Hepatocyte (in vitro differentiated cells): ENCODE data around the gene PRPF19. TPM values are rescaled to one million over a fixed set of nuclear protein-coding genes. Genes with fewer than 3 reads are reported as not detected.

Experiments
- DNase-seq: peaks from one replicate; pipeline ENCODE4 v3.0.0-alpha.2; 2016; ENCODE audit warnings: low spot score
- H2AFZ ChIP-seq: fragments of 200-600 bp; sonication (generic); 2 replicates; pipeline ENCODE4 v1.6.0; 2016; ENCODE audit warnings: antibody characterized with exemption, mild to moderate bottlenecking
- H3K27ac ChIP-seq: fragments of 200-600 bp; sonication (generic); 2 replicates; pipeline ENCODE4 v1.5.1; 2016; ENCODE audit warnings: mild to moderate bottlenecking
- H3K27me3 ChIP-seq: fragments of 200-600 bp; sonication (generic); 2 replicates; pipeline ENCODE4 v1.6.1; 2016
- H3K36me3 ChIP-seq: fragments of 200-600 bp; sonication (generic); replicated peaks from 2 replicates; pipeline ENCODE4 v1.5.1; 2016; ENCODE audit warnings: low read depth; ENCODE audit not compliant: insufficient read depth
- H3K4me1 ChIP-seq: fragments of 200-600 bp; sonication (generic); 2 replicates; pipeline ENCODE4 v1.5.1; 2016; ENCODE audit warnings: mild to moderate bottlenecking, moderate library complexity; ENCODE audit not compliant: insufficient read depth
- H3K4me2 ChIP-seq: fragments of 200-600 bp; sonication (generic); 2 replicates; pipeline ENCODE4 v1.6.0; 2016
- H3K4me3 ChIP-seq: fragments of 200-600 bp; sonication (generic); 2 replicates; pipeline ENCODE4 v1.5.1; 2016; ENCODE audit warnings: mild to moderate bottlenecking
- H3K79me2 ChIP-seq: fragments of 200-600 bp; sonication (generic); 2 replicates; pipeline ENCODE4 v1.6.0; 2017; ENCODE audit warnings: mild to moderate bottlenecking
- H3K9me2 ChIP-seq: fragments of 200-600 bp; sonication (generic); replicated peaks from 2 replicates; pipeline ENCODE4 v1.6.0; 2017; ENCODE audit warnings: mild to moderate bottlenecking; ENCODE audit not compliant: insufficient read depth
- H3K9me3 ChIP-seq: fragments of 200-600 bp; sonication (generic); 2 replicates; pipeline ENCODE4 v1.5.1; 2016; ENCODE audit warnings: low read depth, mild to moderate bottlenecking
- H4K20me1 ChIP-seq: fragments of 200-600 bp; sonication (generic); 2 replicates; pipeline ENCODE4 v1.6.0; 2016; ENCODE audit warnings: mild to moderate bottlenecking; ENCODE audit not compliant: insufficient read depth, poor library complexity, severe bottlenecking
- EZH2 ChIP-seq: fragments of 200-600 bp; sonication (generic); IDR thresholded peaks from 2 replicates; pipeline ENCODE4 v1.6.1; 2016; ENCODE audit warnings: antibody characterized with exemption, mild to moderate bottlenecking, borderline replicate concordance
- EZH2phosphoT487 ChIP-seq: fragments of 200-600 bp; sonication (generic); IDR thresholded peaks from one replicate; pipeline ENCODE4 v1.6.1; 2018; ENCODE audit warnings: antibody characterized with exemption, mild to moderate bottlenecking, low read depth, moderate library complexity; ENCODE audit not compliant: unreplicated experiment, severe bottlenecking
- WGBS: methylation state at CpG from one replicate; pipeline ENCODE4 v1.1.6; 2016; ENCODE audit warnings: low lambda C conversion rate; ENCODE audit errors: missing lambda C conversion rate; 5-methylcytosine and 5-hydroxymethylcytosine counted together
- polyA plus RNA-seq: library from polyadenylated mRNA; unstranded; fragments of >200 nt; fragmentation: Nextera tagmentation; extraction: Ambion mirVana; gene quantifications from 2 replicates; pipeline ENCODE4 v1.2.1, GENCODE V29; 2016
- total RNA-seq: library from RNA; depleted of rRNA; stranded (reverse); fragments of >200 nt; gene quantifications from 2 replicates; pipeline ENCODE4 v1.2.3, GENCODE V29; 2014
- TF ChIP-seq, protein P1 (sequence below): fragments of 200-600 bp; sonication (generic); IDR thresholded peaks from 2 replicates; pipeline ENCODE4 v1.5.1; 2016; ENCODE audit warnings: antibody characterized with exemption, mild to moderate bottlenecking; ENCODE audit not compliant: poor library complexity

The PRPF19 gene
- total and polyA plus RNA-seq, 2 experiments from 2014 or later, result 19.3 to 53.8 TPM

GRCh38 chr11:60917267-60917666 is 10.9 kb upstream of the PRPF19 start:
- 92% methylated on average over 1 of the region's 1 CpG for WGBS
- H3K36me3 ChIP-seq, result no peaks in the 10 kb centered on the region
- no peak overlapping the region for H3K4me2 ChIP-seq

GRCh38 chr11:60916669-60917206 is 10.4 kb upstream of the PRPF19 start:
- H3K9me2 ChIP-seq, result no peaks in the 10 kb centered on the region
- DNase-seq, result no peak
- TF ChIP-seq, protein P1, sequence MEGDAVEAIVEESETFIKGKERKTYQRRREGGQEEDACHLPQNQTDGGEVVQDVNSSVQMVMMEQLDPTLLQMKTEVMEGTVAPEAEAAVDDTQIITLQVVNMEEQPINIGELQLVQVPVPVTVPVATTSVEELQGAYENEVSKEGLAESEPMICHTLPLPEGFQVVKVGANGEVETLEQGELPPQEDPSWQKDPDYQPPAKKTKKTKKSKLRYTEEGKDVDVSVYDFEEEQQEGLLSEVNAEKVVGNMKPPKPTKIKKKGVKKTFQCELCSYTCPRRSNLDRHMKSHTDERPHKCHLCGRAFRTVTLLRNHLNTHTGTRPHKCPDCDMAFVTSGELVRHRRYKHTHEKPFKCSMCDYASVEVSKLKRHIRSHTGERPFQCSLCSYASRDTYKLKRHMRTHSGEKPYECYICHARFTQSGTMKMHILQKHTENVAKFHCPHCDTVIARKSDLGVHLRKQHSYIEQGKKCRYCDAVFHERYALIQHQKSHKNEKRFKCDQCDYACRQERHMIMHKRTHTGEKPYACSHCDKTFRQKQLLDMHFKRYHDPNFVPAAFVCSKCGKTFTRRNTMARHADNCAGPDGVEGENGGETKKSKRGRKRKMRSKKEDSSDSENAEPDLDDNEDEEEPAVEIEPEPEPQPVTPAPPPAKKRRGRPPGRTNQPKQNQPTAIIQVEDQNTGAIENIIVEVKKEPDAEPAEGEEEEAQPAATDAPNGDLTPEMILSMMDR, result no peak
- no peak for TF ChIP-seq EZH2
- no peak overlapping the region for H3K4me2 ChIP-seq
- H4K20me1 ChIP-seq, result peaks cover 3% of the 10 kb centered on the region
- no peak overlapping the region for H3K27ac ChIP-seq
- H3K27me3 ChIP-seq, result no peaks in the 10 kb centered on the region
- peaks cover 10% of the 10 kb centered on the region for H3K4me1 ChIP-seq
- H3K9me3 ChIP-seq, result no peaks in the 10 kb centered on the region
- H3K4me3 ChIP-seq, result no peak overlapping the region
- H3K36me3 ChIP-seq, result no peaks in the 10 kb centered on the region
- H3K79me2 ChIP-seq, result peaks cover 46% of the 10 kb centered on the region
- no peak overlapping the region for H2AFZ ChIP-seq
- 75% methylated on average over 3 of the region's 3 CpGs for WGBS

More at GRCh38 chr11:60917267-60917666, 10.9 kb upstream of the PRPF19 start:
- no peak for DNase-seq
- Histone ChIP-seq H3K9me3 (no peaks in the 10 kb centered on the region), H3K4me1 (peaks cover 10% of the 10 kb centered on the region), H2AFZ (no peak overlapping the region), H4K20me1 (peaks cover 3% of the 10 kb centered on the region), H3K79me2 (peaks cover 46% of the 10 kb centered on the region), H3K27me3 (no peaks in the 10 kb centered on the region), H3K27ac (no peak overlapping the region), H3K9me2 (no peaks in the 10 kb centered on the region), H3K4me3 (no peak overlapping the region)
- TF ChIP-seq EZH2phosphoT487 (no peak), EZH2 (no peak)
- TF ChIP-seq, protein P1, result no peak

DNA sequence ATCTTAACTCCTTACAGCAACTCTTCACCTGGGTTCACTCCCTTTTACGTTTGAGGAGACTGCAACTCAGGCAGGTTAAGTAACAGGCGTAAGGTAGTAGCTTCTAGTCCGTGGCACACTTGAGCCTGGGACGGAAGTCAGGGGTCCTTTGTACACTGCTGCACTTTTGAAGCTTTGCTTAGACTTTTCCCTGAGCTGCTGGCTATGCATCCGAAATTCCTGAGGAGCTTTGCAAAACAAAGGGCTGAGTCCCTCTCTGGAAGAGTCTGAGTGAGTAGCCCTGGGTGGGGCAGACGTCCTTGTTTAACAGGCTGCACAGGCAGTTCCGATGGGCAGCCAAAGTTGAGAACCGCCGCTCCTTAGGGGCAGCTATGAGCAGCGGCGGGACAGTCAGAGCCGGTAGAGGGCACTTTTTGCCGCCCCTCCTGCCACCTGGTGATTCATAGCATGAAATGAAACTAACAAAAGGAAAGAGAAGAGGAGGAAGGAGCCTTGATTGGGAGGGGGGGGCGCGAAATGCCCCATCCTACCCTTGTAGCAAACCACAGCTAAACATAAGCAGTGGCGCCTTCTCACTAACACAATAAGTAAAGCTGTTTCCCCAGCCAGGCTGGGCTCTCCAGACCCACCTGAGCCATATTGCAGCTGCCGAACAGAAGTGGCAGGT is 9.0 kb upstream of the PRPF19 start:
- H3K36me3 ChIP-seq, result no peaks in the 10 kb centered on the region
- no peaks in the 10 kb centered on the region for H3K9me3 ChIP-seq
- peaks cover 10% of the 10 kb centered on the region for H3K4me1 ChIP-seq
- 7% methylated on average over 17 of the region's 17 CpGs for WGBS
- peak overlapping the region; percentile 90 for H3K4me2 ChIP-seq
- peak overlapping the region; percentile 53 for H3K4me3 ChIP-seq
- TF ChIP-seq, protein P1, result peak; percentile 42
- TF ChIP-seq EZH2phosphoT487 (no peak), EZH2 (no peak)
- H2AFZ ChIP-seq, result peak overlapping the region; percentile 78
- peak; percentile 74 for DNase-seq
- peak overlapping the region; percentile 92 for H3K27ac ChIP-seq
- H3K27me3 ChIP-seq, result no peaks in the 10 kb centered on the region
- peaks cover 46% of the 10 kb centered on the region for H3K79me2 ChIP-seq
- no peaks in the 10 kb centered on the region for H3K9me2 ChIP-seq
- peaks cover 3% of the 10 kb centered on the region for H4K20me1 ChIP-seq
